Transverse colon (tissue), 4 donors: ENCODE measurements around the gene CHRM4. TPM values are rescaled to one million over a fixed set of nuclear protein-coding genes. Genes with fewer than 3 reads are reported as not detected.
A peak's percentile ranks its signal among the peaks of the same experiment; 100 is the strongest.

Source experiments
- DNase-seq: peaks from one replicate; pipeline ENCODE4 v3.0.0-alpha.2; 2019
- H3K27ac ChIP-seq, 4 donors: fragments of 200-600 bp; sonication (generic); 2 replicates each; pipeline ENCODE4 v1.5.1; 2016 to 2018; ENCODE audit warnings: inconsistent platforms in 4 of 4
- H3K27me3 ChIP-seq: fragments of 200-600 bp; sonication (generic); 2 replicates; pipeline ENCODE4 v1.5.1; 2017; ENCODE audit warnings: inconsistent platforms
- H3K36me3 ChIP-seq, 4 donors: fragments of 200-600 bp; sonication (generic); 2 replicates each; pipeline ENCODE4 v1.5.1; 2017 to 2019; ENCODE audit warnings: inconsistent platforms in 4 of 4
- H3K4me1 ChIP-seq, 4 donors: fragments of 200-600 bp; sonication (generic); 2 replicates each; pipeline ENCODE4 v1.5.1; 2017 to 2020; ENCODE audit warnings: inconsistent platforms in 4 of 4
- H3K4me3 ChIP-seq, 4 donors: fragments of 200-600 bp; sonication (generic); 1 replicate in 1 of 4; 2 replicates in 3 of 4; pipeline versions ENCODE4 v1.5.1 to v1.6.1; 2017 to 2019; ENCODE audit warnings: inconsistent platforms in 4 of 4
- H3K9me3 ChIP-seq, 2 donors: fragments of 200-600 bp; sonication (generic); 2 replicates each; pipeline ENCODE4 v1.5.1; 2017 to 2019; ENCODE audit warnings: inconsistent platforms in 2 of 2
- CTCF ChIP-seq, 5 experiments: fragments of 200-600 bp in 3 of 5; fragments of 450-650 bp in 2 of 5; sonication (generic) in 3 of 5; IDR thresholded peaks; 1 replicate in 2 of 5; 2 replicates in 3 of 5; pipeline ENCODE4 v1.5.1; 2016 to 2017; ENCODE audit warnings: antibody characterized with exemption in 5 of 5, inconsistent platforms in 3 of 5, mild to moderate bottlenecking in 2 of 5, moderate library complexity in 1 of 5
- EP300 ChIP-seq: sonication (generic); formaldehyde crosslinking; IDR thresholded peaks from one replicate; pipeline ENCODE4 v1.6.1; 2017; ENCODE audit warnings: antibody characterized with exemption, low read depth
- POLR2A ChIP-seq: fragments of 450-650 bp; IDR thresholded peaks from one replicate; pipeline ENCODE4 v1.6.1; 2016; ENCODE audit warnings: antibody characterized with exemption, mild to moderate bottlenecking, moderate library complexity
- POLR2AphosphoS5 ChIP-seq, 3 donors: sonication (generic); formaldehyde crosslinking; IDR thresholded peaks; one replicate each; pipeline ENCODE4 v1.6.1; 2016; ENCODE audit warnings: antibody characterized with exemption in 3 of 3
- WGBS, 2 donors: methylation state at CpG; one replicate each; pipeline ENCODE4 v1.1.5; 2018; ENCODE audit warnings: low coverage in 1 of 2; 5-methylcytosine and 5-hydroxymethylcytosine counted together
- in situ Hi-C, 4 donors: fragments of 200-750 bp; cut with MboI; loops; one replicate each; pipeline versions ENCODE4 v1.15.0 to v1.15.1; 2017; ENCODE audit warnings: low sequenced_read_pairs in 3 of 4, low pct_ligation_motif_present in 1 of 4, low pct_unique_long_range_greater_than_20kb in 1 of 4
- intact Hi-C: fragments of 100-400 bp; cut with DNase I; formaldehyde crosslinking; loops from one replicate; pipeline ENCODE4 v1.15.1; 2023; ENCODE audit warnings: low total_unique reads
- total RNA-seq, 4 donors: library from RNA; depleted of rRNA; stranded (reverse); fragments of >200 nt; gene quantifications; one replicate each; pipeline ENCODE4 v1.1.0, GENCODE V29; 2016

The CHRM4 gene
- total RNA-seq, 4 donors from 2014 or later: 0.82 to 3.3 TPM; not detected in 2

- DNase-seq: no peak
- in situ Hi-C loops: loop anchor here in 2 of 4 donors (25.0 kb wide), 1 partner anchor 154 kb away; no protein-coding TSS in a partner anchor
- intact Hi-C loops: no loop called here
- TF ChIP-seq CTCF (IDR thresholded peaks at IDR 0.05) (peak; percentile 40 to 56 (median 47)), POLR2AphosphoS5 (IDR thresholded peaks at IDR 0.05) (no peak)
- Histone ChIP-seq H3K27me3 (peaks cover 45% of the 10 kb centered on the region), H3K4me1 (peaks cover 9 to 47% (median 34%) of the 10 kb centered on the region in 4 donors), H3K4me3 (peak overlapping the region in 1 of 4 donors; percentile 81), H3K36me3 (no peaks in the 10 kb centered on the region), H3K9me3 (no peaks in the 10 kb centered on the region), H3K27ac (no peak overlapping the region)
- WGBS, 2 donors: 40% methylated on average over 18 of the region's 18 CpGs; no CpG with 5 or more reads in 1 of the 2 donors
Observed at GRCh38 chr11:46382646-46383403, 8.8 kb downstream of the CHRM4 start.

DNA sequence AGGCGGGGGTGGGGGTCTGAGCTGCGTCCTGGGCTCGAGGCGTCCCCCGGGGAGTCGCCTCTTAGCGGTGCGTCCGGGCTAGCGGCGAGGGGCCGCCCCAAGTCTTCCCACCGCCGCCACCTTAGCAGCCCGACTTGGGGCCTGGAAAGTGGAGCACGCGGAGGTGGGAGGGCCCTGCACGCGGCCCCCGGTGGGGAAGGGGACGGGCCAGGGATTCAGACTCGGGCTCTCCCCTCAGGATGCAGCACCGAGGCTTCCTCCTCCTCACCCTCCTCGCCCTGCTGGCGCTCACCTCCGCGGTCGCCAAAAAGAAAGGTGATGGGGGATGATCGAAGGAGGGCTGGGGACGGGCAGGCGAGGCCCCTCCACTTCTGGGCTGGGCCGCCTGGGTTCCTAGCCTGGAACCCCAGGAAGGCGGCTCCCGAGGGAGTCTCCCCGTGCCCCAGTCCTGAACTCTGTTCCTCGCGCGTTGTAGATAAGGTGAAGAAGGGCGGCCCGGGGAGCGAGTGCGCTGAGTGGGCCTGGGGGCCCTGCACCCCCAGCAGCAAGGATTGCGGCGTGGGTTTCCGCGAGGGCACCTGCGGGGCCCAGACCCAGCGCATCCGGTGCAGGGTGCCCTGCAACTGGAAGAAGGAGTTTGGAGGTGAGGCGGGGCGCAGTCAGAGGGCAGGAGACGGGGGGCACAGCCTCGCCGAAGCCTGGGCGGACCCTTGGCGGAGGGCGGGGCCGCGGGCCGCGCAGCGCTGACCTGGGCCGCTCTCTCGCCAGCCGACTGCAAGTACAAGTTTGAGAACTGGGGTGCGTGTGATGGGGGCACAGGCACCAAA is 9.5 kb downstream of the CHRM4 start:
- TF ChIP-seq CTCF (IDR thresholded peaks at IDR 0.05) (no peak), POLR2A (no peak), POLR2AphosphoS5 (IDR thresholded peaks at IDR 0.05) (no peak), EP300 (no peak)
- WGBS, 2 donors: 5% methylated on average over 63 of the region's 66 CpGs; no CpG with 5 or more reads in 1 of the 2 donors
- peak overlapping the region; percentile 55 to 83 (median 71) for H3K4me3 ChIP-seq
- intact Hi-C loops: no loop called here
- H3K27me3 ChIP-seq: peaks cover 37% of the 10 kb centered on the region
- peak overlapping the region; percentile 66 to 87 (median 79) for H3K27ac ChIP-seq
- H3K36me3 ChIP-seq: no peaks in the 10 kb centered on the region
- peaks cover 9 to 47% (median 34%) of the 10 kb centered on the region in 4 donors for H3K4me1 ChIP-seq
- no peak for DNase-seq
- in situ Hi-C loops: loop anchor here in 2 of 4 donors (25.0 kb wide), 1 partner anchor 155 kb away; no protein-coding TSS in a partner anchor
- H3K9me3 ChIP-seq: no peaks in the 10 kb centered on the region

DNA sequence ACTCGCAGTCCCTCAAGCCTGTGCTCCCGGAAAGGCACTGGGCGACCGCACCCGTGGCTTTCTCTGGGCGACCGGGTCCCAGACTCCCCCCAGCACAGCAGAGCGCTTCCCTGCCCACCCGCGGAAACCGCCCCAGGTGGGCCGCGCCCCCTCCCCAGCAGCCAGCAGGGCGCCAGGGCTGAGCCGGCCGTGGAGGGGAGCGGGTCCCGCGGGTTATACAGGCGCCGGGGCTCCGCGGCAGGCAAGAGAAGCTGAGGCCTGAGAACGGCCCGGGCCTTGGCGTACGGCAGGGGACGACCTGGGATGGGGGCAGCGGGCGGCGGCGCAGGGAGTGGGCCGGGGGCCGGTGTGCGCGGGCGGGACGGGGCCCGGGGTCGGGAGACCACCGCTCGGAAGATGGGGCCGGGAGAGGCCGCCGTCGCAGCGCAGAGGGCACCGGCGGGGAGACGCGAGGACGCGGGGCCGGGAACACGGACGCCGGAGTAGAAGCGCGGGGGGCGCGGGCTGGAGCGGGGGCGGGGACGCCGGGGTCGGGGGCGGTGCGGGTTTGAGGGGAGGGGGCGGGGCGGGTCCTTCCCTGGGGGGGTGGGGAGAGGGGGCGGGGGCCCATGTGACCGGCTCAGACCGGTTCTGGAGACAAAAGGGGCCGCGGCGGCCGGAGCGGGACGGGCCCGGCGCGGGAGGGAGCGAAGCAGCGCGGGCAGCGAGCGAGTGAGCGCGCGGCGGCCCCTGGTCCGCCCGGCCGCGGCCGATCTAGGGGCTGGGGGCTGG is 10.3 kb downstream of the CHRM4 start, which contains the start of gene MDK:
Gene MDK, plus strand, starts transcription at position 622 of the 771 bp plus-strand sequence. CDS start 389 bp downstream, outside the sequence.
- peak; percentile 39 for DNase-seq
- Histone ChIP-seq H3K36me3 (no peaks in the 10 kb centered on the region), H3K27ac (peak within 1 kb of the TSS; percentile 66 to 87 (median 79)), H3K4me1 (peaks cover 9 to 47% (median 34%) of the 10 kb centered on the region in 4 donors), H3K27me3 (peaks cover 29% of the 10 kb centered on the region), H3K9me3 (no peaks in the 10 kb centered on the region), H3K4me3 (peak within 1 kb of the TSS; percentile 55 to 83 (median 71))
- intact Hi-C loops (no loop called here), in situ Hi-C loops (loop anchor here in 2 of 4 donors (25.0 kb wide), 1 partner anchor 156 kb away; no protein-coding TSS in a partner anchor)
- WGBS, 2 donors: 1% methylated on average over 34 of the region's 96 CpGs; no CpG with 5 or more reads in 1 of the 2 donors
- TF ChIP-seq EP300 (no peak), POLR2A (no peak), POLR2AphosphoS5 (IDR thresholded peaks at IDR 0.05) (no peak), CTCF (IDR thresholded peaks at IDR 0.05) (no peak)
